Astrocyte of the spinal cord (primary cell): ENCODE data around the gene KRT77.

Experiments
- DNase-seq: peaks from one replicate; pipeline ENCODE4 v3.0.0; 2011; ENCODE audit warnings: low read depth, low spot score
- H3K4me3 ChIP-seq: 2 replicates; pipeline ENCODE4 v1.5.1; 2011; ENCODE audit warnings: low read depth, mild to moderate bottlenecking, low read length, moderate library complexity
- CTCF ChIP-seq: IDR thresholded peaks from 2 replicates; pipeline ENCODE4 v1.5.1; 2012; ENCODE audit warnings: low read depth, mild to moderate bottlenecking, low read length, inconsistent platforms
- in situ Hi-C: cut with HindIII; loops from 2 replicates; pipeline ENCODE4 v1.10.0; 2017; ENCODE audit warnings: low sequenced_read_pairs

The KRT77 gene

GRCh38 chr12:52744493-52745156 lies 41.3 kb upstream of the KRT77 start:
- in situ Hi-C loops, result no loop called here
- no peak for DNase-seq
- H3K4me3 ChIP-seq, result no peak overlapping the region
- TF ChIP-seq CTCF, result no peak

- in situ Hi-C loops, result no loop called here
- DNase-seq, result no peak
- no peak for TF ChIP-seq CTCF
- no peak overlapping the region for H3K4me3 ChIP-seq
Measured at GRCh38 chr12:52742822-52743457, 39.6 kb upstream of the KRT77 start.

GRCh38 chr12:52742196-52742580 lies 38.9 kb upstream of the KRT77 start:
- TF ChIP-seq CTCF, result no peak
- DNase-seq, result no peak
- H3K4me3 ChIP-seq, result no peak overlapping the region
- in situ Hi-C loops, result no loop called here

- no peak for TF ChIP-seq CTCF
- DNase-seq, result peak; percentile 51
- no peak overlapping the region for H3K4me3 ChIP-seq
- in situ Hi-C loops, result no loop called here
Measured at GRCh38 chr12:52741375-52742195, 38.3 kb upstream of the KRT77 start.

- no peak overlapping the region for H3K4me3 ChIP-seq
- no peak for DNase-seq
- in situ Hi-C loops, result no loop called here
- TF ChIP-seq CTCF, result no peak
Measured at GRCh38 chr12:52740584-52740983, 37.3 kb upstream of the KRT77 start.

- no peak for TF ChIP-seq CTCF
- DNase-seq, result no peak
- H3K4me3 ChIP-seq, result no peak overlapping the region
- in situ Hi-C loops, result no loop called here
Measured at GRCh38 chr12:52739963-52740362, 36.6 kb upstream of the KRT77 start.
